MM.1S (cell line): Measurements from ENCODE around the gene POLR2H.

ENCODE experiments used
- EZH2 ChIP-seq: fragments of 300-600 bp; sonication (generic); optimal IDR thresholded peaks from 2 replicates; pipeline ENCODE3; 2017; ENCODE audit warnings: low read depth, mild to moderate bottlenecking, antibody characterized with exemption, low read length, mixed read lengths
- TF ChIP-seq, protein P1 (sequence below): fragments of 300-600 bp; sonication (generic); IDR thresholded peaks from 2 replicates; pipeline ENCODE4 v1.5.1; 2016; ENCODE audit warnings: antibody characterized with exemption, low read length, mixed read lengths

GRCh38 chr3:184351511-184352148 lies 9.9 kb upstream of the POLR2H start:
- TF ChIP-seq, protein P1, sequence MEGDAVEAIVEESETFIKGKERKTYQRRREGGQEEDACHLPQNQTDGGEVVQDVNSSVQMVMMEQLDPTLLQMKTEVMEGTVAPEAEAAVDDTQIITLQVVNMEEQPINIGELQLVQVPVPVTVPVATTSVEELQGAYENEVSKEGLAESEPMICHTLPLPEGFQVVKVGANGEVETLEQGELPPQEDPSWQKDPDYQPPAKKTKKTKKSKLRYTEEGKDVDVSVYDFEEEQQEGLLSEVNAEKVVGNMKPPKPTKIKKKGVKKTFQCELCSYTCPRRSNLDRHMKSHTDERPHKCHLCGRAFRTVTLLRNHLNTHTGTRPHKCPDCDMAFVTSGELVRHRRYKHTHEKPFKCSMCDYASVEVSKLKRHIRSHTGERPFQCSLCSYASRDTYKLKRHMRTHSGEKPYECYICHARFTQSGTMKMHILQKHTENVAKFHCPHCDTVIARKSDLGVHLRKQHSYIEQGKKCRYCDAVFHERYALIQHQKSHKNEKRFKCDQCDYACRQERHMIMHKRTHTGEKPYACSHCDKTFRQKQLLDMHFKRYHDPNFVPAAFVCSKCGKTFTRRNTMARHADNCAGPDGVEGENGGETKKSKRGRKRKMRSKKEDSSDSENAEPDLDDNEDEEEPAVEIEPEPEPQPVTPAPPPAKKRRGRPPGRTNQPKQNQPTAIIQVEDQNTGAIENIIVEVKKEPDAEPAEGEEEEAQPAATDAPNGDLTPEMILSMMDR = no peak
- TF ChIP-seq EZH2 = no peak
